HG03521 (cell line): ENCODE data around the gene HBD.
"Not testable (repeated sequence)": the region's sequence is repeated elsewhere in the genome, so short reads cannot be mapped to it uniquely, and the experiment has no call there.

ENCODE experiments used
- ATAC-seq: cut with Tn5 transposase; IDR thresholded peaks from one replicate; pipeline ENCODE4 v1.9.1; 2021; ENCODE audit warnings: mild to moderate bottlenecking, moderate library complexity; ENCODE audit not compliant: unreplicated experiment

The HBD gene

GRCh38 chr11:5234381-5234834 is at the start of gene HBD:
Gene HBD, minus strand, starts transcription at chr11:5234483. Its CDS starts 50 bp downstream, at chr11:5234433.
- ATAC-seq: peak; percentile 74

- ATAC-seq: no peak
Measured at GRCh38 chr11:5283882-5284281, 49.6 kb upstream of the HBD start.

GRCh38 chr11:5283086-5283485 is 48.8 kb upstream of the HBD start:
- no peak for ATAC-seq

GRCh38 chr11:5282628-5283027 is 48.3 kb upstream of the HBD start:
- ATAC-seq: no peak

GRCh38 chr11:5281596-5281995 is 47.3 kb upstream of the HBD start:
- ATAC-seq: no peak

GRCh38 chr11:5280582-5281102 is 46.4 kb upstream of the HBD start:
- peak; percentile 98 for ATAC-seq

GRCh38 chr11:5279471-5280090 is 45.3 kb upstream of the HBD start:
- no peak for ATAC-seq

GRCh38 chr11:5277807-5278382 is 43.6 kb upstream of the HBD start:
- no peak for ATAC-seq

GRCh38 chr11:5276697-5277096 is 42.4 kb upstream of the HBD start:
- no peak for ATAC-seq

GRCh38 chr11:5275369-5276110 is 41.3 kb upstream of the HBD start:
- ATAC-seq: no peak

- ATAC-seq: no peak
Measured at GRCh38 chr11:5274395-5274794, 40.1 kb upstream of the HBD start.

GRCh38 chr11:5272395-5273017 is 38.2 kb upstream of the HBD start:
- no peak for ATAC-seq

- ATAC-seq: no peak
Measured at GRCh38 chr11:5269715-5270147, 35.4 kb upstream of the HBD start, which contains the start of gene HBE1. Gene HBE1, minus strand, starts transcription at chr11:5269945. Its CDS starts 55 bp downstream, at chr11:5269890.

GRCh38 chr11:5267033-5267563 is 32.8 kb upstream of the HBD start:
- ATAC-seq: no peak

- ATAC-seq: no peak
Measured at GRCh38 chr11:5266609-5267008, 32.3 kb upstream of the HBD start.

GRCh38 chr11:5265832-5266231 is 31.5 kb upstream of the HBD start:
- no peak for ATAC-seq

GRCh38 chr11:5258543-5259262 is 24.4 kb upstream of the HBD start:
- no peak for ATAC-seq

GRCh38 chr11:5257296-5257695 is 23.0 kb upstream of the HBD start:
- ATAC-seq: no peak

- not testable (repeated sequence) for ATAC-seq
Measured at GRCh38 chr11:5254646-5255413, 20.5 kb upstream of the HBD start, which contains the start of gene HBG2. Gene HBG2, minus strand, starts transcription at chr11:5254781. Its CDS starts 53 bp downstream, at chr11:5254728.
